ENCODE data around the gene PLCB1. TPM values are rescaled to one million over a fixed set of nuclear protein-coding genes. Genes with fewer than 3 reads are reported as not detected.

Gene PLCB1
- total RNA-seq, 1 experiment from 2014 or later, result 6.8 TPM

DNA sequence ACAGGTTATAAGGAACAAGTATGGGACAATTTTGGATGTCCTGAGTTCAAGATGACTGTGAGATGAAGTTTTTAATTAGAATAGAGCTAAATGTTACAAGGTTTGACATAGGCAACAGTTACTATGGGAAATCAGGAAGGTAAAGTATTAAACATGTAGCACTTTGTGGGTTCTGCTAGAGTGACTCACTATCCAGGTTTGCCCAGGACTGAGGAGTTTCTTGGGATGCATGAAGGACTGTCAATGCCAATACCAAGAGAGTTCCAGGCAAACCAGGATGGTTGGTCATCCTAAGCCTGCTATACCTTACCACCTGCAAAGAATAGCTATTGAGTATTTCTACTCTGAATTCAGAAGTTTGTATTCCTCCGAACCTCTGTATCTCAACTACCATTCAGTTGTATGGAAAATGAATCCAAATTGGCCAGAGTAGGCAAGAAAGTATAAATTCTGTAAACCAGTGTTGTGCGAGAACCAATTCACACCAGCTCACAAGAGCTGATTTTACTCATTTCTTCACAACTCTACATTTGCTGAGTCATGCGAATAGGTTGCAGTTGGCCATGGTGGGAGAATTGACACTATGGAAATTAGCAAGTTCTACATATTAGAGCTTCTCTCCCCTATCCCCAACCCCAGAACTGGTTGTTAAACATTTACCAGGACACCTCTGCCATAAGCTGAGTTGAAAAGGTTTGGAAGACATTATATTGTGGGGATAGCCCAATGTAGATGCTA is 449.5 kb downstream of the PLCB1 start:
- intact Hi-C loops (cut with micrococcal nuclease; ENCODE audit: unreplicated experiment), result no loop called here
- BruUV-seq (replicated peaks), result no TSS peak
- Histone ChIP-seq H3K4me1 (ENCODE audit: insufficient read depth, low read length, poor library complexity, severe bottlenecking) (no peaks in the 10 kb centered on the region), H3K9me3 (ENCODE audit: low read depth, low read length, poor library complexity, severe bottlenecking) (no peaks in the 10 kb centered on the region), H3K27ac (ENCODE audit: low read depth, low read length, poor library complexity, severe bottlenecking) (no peak overlapping the region), H3K27me3 (replicated peaks; ENCODE audit: insufficient read depth, low read depth, low read length, poor library complexity) (no peaks in the 10 kb centered on the region), H3K4me3 (ENCODE audit: low read depth, low read length, poor library complexity, severe bottlenecking) (no peak overlapping the region), H3K36me3 (ENCODE audit: insufficient read depth, low read length, poor library complexity, severe bottlenecking) (no peaks in the 10 kb centered on the region)
- TF ChIP-seq CTCF (conservative IDR thresholded peaks at IDR 0.05; ENCODE audit: low read depth, low read length) (no peak), EZH2 (IDR thresholded peaks at IDR 0.05; ENCODE audit: borderline replicate concordance, low read depth, low read length, poor library complexity, severe bottlenecking) (no peak)
- POLR2A ChIA-PET (ENCODE audit: low non-redundant PET), result no interaction called here
- CTCF ChIA-PET, result no interaction called here
- no peak for DNase-seq (ENCODE audit: low spot score)

- intact Hi-C loops (cut with micrococcal nuclease; ENCODE audit: unreplicated experiment), result no loop called here
- CTCF ChIA-PET, result no interaction called here
- Histone ChIP-seq H3K27me3 (replicated peaks; ENCODE audit: insufficient read depth, low read depth, low read length, poor library complexity) (no peaks in the 10 kb centered on the region), H3K9me3 (ENCODE audit: low read depth, low read length, poor library complexity, severe bottlenecking) (no peaks in the 10 kb centered on the region), H3K36me3 (ENCODE audit: insufficient read depth, low read length, poor library complexity, severe bottlenecking) (no peaks in the 10 kb centered on the region), H3K27ac (ENCODE audit: low read depth, low read length, poor library complexity, severe bottlenecking) (no peak overlapping the region), H3K4me1 (ENCODE audit: insufficient read depth, low read length, poor library complexity, severe bottlenecking) (no peaks in the 10 kb centered on the region), H3K4me3 (ENCODE audit: low read depth, low read length, poor library complexity, severe bottlenecking) (no peak overlapping the region)
- POLR2A ChIA-PET (ENCODE audit: low non-redundant PET), result no interaction called here
- no peak for TF ChIP-seq EZH2 (IDR thresholded peaks at IDR 0.05; ENCODE audit: borderline replicate concordance, low read depth, low read length, poor library complexity, severe bottlenecking)
- no TSS peak for BruUV-seq (replicated peaks)
- DNase-seq (ENCODE audit: low spot score), result no peak
These were observed 451.0 kb downstream of the PLCB1 start for GRCh38 chr20:8583012-8583565.

DNA sequence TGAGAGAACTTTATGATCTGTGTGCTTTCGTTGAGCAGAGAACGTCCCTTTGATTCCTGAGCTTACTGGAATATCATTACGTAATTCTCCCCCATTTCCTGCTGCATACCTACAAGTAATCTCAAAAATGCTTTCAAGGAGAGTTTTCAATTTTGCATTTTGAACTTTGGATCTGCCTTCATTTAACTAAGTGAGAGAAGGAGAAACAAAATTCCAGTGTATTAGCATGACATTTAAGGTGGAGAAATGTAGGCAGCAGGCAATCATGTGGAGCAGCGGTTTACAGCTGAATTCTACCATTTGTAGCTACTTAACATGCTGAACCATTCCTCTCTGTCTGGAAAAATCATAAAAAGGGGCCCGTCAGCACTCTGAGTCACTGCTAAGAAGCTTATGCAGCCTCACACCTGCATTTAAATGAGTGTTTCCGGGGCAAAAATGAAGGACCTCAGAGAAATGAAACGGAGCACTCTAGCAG is 451.5 kb downstream of the PLCB1 start:
- no TSS peak for BruUV-seq (replicated peaks)
- no peak overlapping the region for H3K27ac ChIP-seq (ENCODE audit: low read depth, low read length, poor library complexity, severe bottlenecking)
- no peaks in the 10 kb centered on the region for H3K36me3 ChIP-seq (ENCODE audit: insufficient read depth, low read length, poor library complexity, severe bottlenecking)
- H3K4me1 ChIP-seq (ENCODE audit: insufficient read depth, low read length, poor library complexity, severe bottlenecking), result no peaks in the 10 kb centered on the region
- DNase-seq (ENCODE audit: low spot score), result peak; percentile 41
- intact Hi-C loops (cut with micrococcal nuclease; ENCODE audit: unreplicated experiment), result no loop called here
- no peak overlapping the region for H3K4me3 ChIP-seq (ENCODE audit: low read depth, low read length, poor library complexity, severe bottlenecking)
- CTCF ChIA-PET, result no interaction called here
- H3K27me3 ChIP-seq (replicated peaks; ENCODE audit: insufficient read depth, low read depth, low read length, poor library complexity), result no peaks in the 10 kb centered on the region
- no peak for TF ChIP-seq CTCF (conservative IDR thresholded peaks at IDR 0.05; ENCODE audit: low read depth, low read length)
- TF ChIP-seq EZH2 (IDR thresholded peaks at IDR 0.05; ENCODE audit: borderline replicate concordance, low read depth, low read length, poor library complexity, severe bottlenecking), result no peak
- H3K9me3 ChIP-seq (ENCODE audit: low read depth, low read length, poor library complexity, severe bottlenecking), result no peaks in the 10 kb centered on the region
- POLR2A ChIA-PET (ENCODE audit: low non-redundant PET), result no interaction called here
